K562 (cell line): Measurements from ENCODE around the gene MCL1. TPM values are rescaled to one million over a fixed set of nuclear protein-coding genes. Genes with fewer than 3 reads are reported as not detected.
A peak's percentile ranks its signal among the peaks of the same experiment; 100 is the strongest.

Experiments
- CEBPB ChIP-seq: fragments of 450-650 bp; IDR thresholded peaks from 2 replicates; pipeline ENCODE4 v1.6.1; 2016; ENCODE audit warnings: missing genetic modification characterization, missing compliant biosample characterization
- HOXB6 ChIP-seq: fragments of 250-450 bp; sonication (Bioruptor Pico); IDR thresholded peaks from 2 replicates; pipeline ENCODE4 v1.5.1; 2022; ENCODE audit warnings: mild to moderate bottlenecking, borderline replicate concordance
- ILF3 ChIP-seq: fragments of 450-650 bp; IDR thresholded peaks from 2 replicates; pipeline ENCODE4 v1.6.1; 2018; ENCODE audit warnings: antibody characterized with exemption, mild to moderate bottlenecking, moderate library complexity, borderline replicate concordance
- KAT7 ChIP-seq: sonication (generic); formaldehyde crosslinking; IDR thresholded peaks from 2 replicates; pipeline ENCODE4 v1.8.0; 2022; ENCODE audit warnings: missing genetic modification reagents, mild to moderate bottlenecking, borderline replicate concordance
- LCOR ChIP-seq: sonication (generic); formaldehyde crosslinking; IDR thresholded peaks from 2 replicates; pipeline ENCODE4 v1.8.0; 2022; ENCODE audit warnings: mild to moderate bottlenecking, missing genetic modification reagents
- MAFF ChIP-seq: IDR thresholded peaks from 2 replicates; pipeline ENCODE4 v1.6.1; 2012; ENCODE audit warnings: low read length, improper control_type of control experiment
- MEF2D ChIP-seq: conservative IDR thresholded peaks from 2 replicates; pipeline ENCODE4 v1.6.1; 2016; ENCODE audit warnings: low read depth, missing genetic modification characterization, missing compliant biosample characterization
- MEIS2 ChIP-seq: fragments of 450-650 bp; IDR thresholded peaks from 2 replicates; pipeline ENCODE4 v1.6.1; 2014; ENCODE audit warnings: mild to moderate bottlenecking; ENCODE audit not compliant: partially characterized antibody
- MYC ChIP-seq, 2 experiments: fragments of 250-450 bp in 1 of 2; sonication (Bioruptor Pico) in 1 of 2; IDR thresholded peaks; 2 replicates each; pipeline versions ENCODE4 v1.5.1 to v1.6.1; 2012 to 2021; ENCODE audit warnings: low read depth in 2 of 2, borderline replicate concordance in 1 of 2, improper control_type of control experiment in 1 of 2, low read length in 1 of 2, mild to moderate bottlenecking in 1 of 2, moderate library complexity in 1 of 2
- PHF21A ChIP-seq: fragments of 450-650 bp; IDR thresholded peaks from 2 replicates; pipeline ENCODE4 v1.6.1; 2017; ENCODE audit warnings: low read depth, borderline replicate concordance
- POLR2A ChIP-seq: fragments of 450-650 bp; conservative IDR thresholded peaks from 2 replicates; pipeline ENCODE4 v1.6.1; 2016
- RAD21 ChIP-seq, 2 experiments: fragments of 250-450 bp in 1 of 2; fragments of 450-650 bp in 1 of 2; sonication (Bioruptor Pico) in 1 of 2; formaldehyde crosslinking in 1 of 2; IDR thresholded peaks in 1 of 2; conservative IDR thresholded peaks in 1 of 2; 2 replicates each; pipeline versions ENCODE4 v1.4.0 to v1.8.0; 2020 to 2022; ENCODE audit warnings: mild to moderate bottlenecking in 2 of 2, moderate library complexity in 1 of 2
- RAD51 ChIP-seq: fragments of 450-650 bp; IDR thresholded peaks from 2 replicates; pipeline ENCODE4 v1.7.1; 2016; ENCODE audit warnings: low read depth, mild to moderate bottlenecking, borderline replicate concordance
- RHOXF2B ChIP-seq: fragments of 250-450 bp; sonication (Bioruptor Pico); conservative IDR thresholded peaks from 2 replicates; pipeline ENCODE4 v1.5.1; 2021
- SMAD1 ChIP-seq: fragments of 150-350 bp; IDR thresholded peaks from 2 replicates; pipeline ENCODE4 v1.6.1; 2014; ENCODE audit warnings: low read length, low read depth; ENCODE audit not compliant: partially characterized antibody
- SMC3 ChIP-seq: conservative IDR thresholded peaks from 2 replicates; pipeline ENCODE4 v1.6.1; 2011; ENCODE audit warnings: low read depth, low read length, improper control_type of control experiment; ENCODE audit not compliant: insufficient read depth
- THRAP3 ChIP-seq: fragments of 450-650 bp; IDR thresholded peaks from 2 replicates; pipeline ENCODE4 v1.6.1; 2016; ENCODE audit warnings: mild to moderate bottlenecking, inconsistent platforms, borderline replicate concordance
- ZC3H4 ChIP-seq: sonication (generic); formaldehyde crosslinking; IDR thresholded peaks from 2 replicates; pipeline ENCODE4 v1.9.0; 2021; ENCODE audit warnings: missing genetic modification reagents, borderline replicate concordance
- ZNF146 ChIP-seq: IDR thresholded peaks from one replicate; pipeline ENCODE4 v1.6.1; 2018; ENCODE audit warnings: missing compliant biosample characterization; ENCODE audit not compliant: unreplicated experiment
- ZNF232 ChIP-seq: sonication (generic); formaldehyde crosslinking; IDR thresholded peaks from 2 replicates; pipeline ENCODE4 v1.8.0; 2022; ENCODE audit warnings: mild to moderate bottlenecking, missing genetic modification reagents
- ZNF3 ChIP-seq: fragments of 250-450 bp; sonication (Bioruptor Pico); IDR thresholded peaks from 2 replicates; pipeline ENCODE4 v1.5.0; 2021; ENCODE audit warnings: mild to moderate bottlenecking, moderate library complexity
- ZNF583 ChIP-seq: fragments of 250-450 bp; sonication (Bioruptor Pico); IDR thresholded peaks from 2 replicates; pipeline ENCODE4 v1.4.0; 2020
- ZNF830 ChIP-seq: fragments of 250-450 bp; sonication (Bioruptor Pico); IDR thresholded peaks from 2 replicates; pipeline ENCODE4 v1.5.0; 2021; ENCODE audit warnings: mild to moderate bottlenecking
- polyA plus RNA-seq, 8 experiments: library from polyadenylated mRNA; depleted of rRNA in 4 of 8; stranded (reverse) in 5 of 8; unstranded in 3 of 8; fragments of >200 nt; fragmentation: Nextera tagmentation in 2 of 8; fragmentation: Illumina TruSeq in 1 of 8; extraction: Ambion mirVana in 2 of 8; extraction: Trizol in 1 of 8; gene quantifications; 2 replicates each; pipeline versions ENCODE4 v1.2.1 to v1.2.3, GENCODE V29; 2011 to 2014; ENCODE audit warnings: inconsistent platforms in 1 of 8, missing spikeins in 1 of 8
- total RNA-seq, 7 experiments: library from RNA; depleted of rRNA in 6 of 7; stranded (reverse); fragments of >200 nt in 6 of 7; fragmentation: Illumina TruSeq in 2 of 7; extraction: Trizol in 2 of 7; gene quantifications; 2 replicates each; pipeline versions ENCODE4 v1.2.1 to v1.2.3, GENCODE V29; 2011 to 2021; ENCODE audit warnings: low replicate concordance in 1 of 7
- TF ChIP-seq, protein P1 (sequence below): fragments of 250-450 bp; sonication (Bioruptor Pico); IDR thresholded peaks from 2 replicates; pipeline ENCODE4 v1.5.0; 2021; ENCODE audit warnings: mild to moderate bottlenecking, borderline replicate concordance
- TF ChIP-seq, protein P2 (sequence below): sonication (generic); formaldehyde crosslinking; IDR thresholded peaks from 2 replicates; pipeline ENCODE4 v1.8.0; 2022; ENCODE audit warnings: missing genetic modification reagents, mild to moderate bottlenecking, moderate library complexity, borderline replicate concordance
- TF ChIP-seq, protein P3 (sequence below): fragments of 250-450 bp; sonication (Bioruptor Pico); IDR thresholded peaks from 2 replicates; pipeline ENCODE4 v1.6.1; 2021; ENCODE audit warnings: mild to moderate bottlenecking

Gene MCL1
- total and polyA plus RNA-seq, 9 of the 15 experiments (the other 6 are each of a cell fraction or from before 2014, with no cell fraction given) = 27.1 to 224 (median 138) TPM

DNA sequence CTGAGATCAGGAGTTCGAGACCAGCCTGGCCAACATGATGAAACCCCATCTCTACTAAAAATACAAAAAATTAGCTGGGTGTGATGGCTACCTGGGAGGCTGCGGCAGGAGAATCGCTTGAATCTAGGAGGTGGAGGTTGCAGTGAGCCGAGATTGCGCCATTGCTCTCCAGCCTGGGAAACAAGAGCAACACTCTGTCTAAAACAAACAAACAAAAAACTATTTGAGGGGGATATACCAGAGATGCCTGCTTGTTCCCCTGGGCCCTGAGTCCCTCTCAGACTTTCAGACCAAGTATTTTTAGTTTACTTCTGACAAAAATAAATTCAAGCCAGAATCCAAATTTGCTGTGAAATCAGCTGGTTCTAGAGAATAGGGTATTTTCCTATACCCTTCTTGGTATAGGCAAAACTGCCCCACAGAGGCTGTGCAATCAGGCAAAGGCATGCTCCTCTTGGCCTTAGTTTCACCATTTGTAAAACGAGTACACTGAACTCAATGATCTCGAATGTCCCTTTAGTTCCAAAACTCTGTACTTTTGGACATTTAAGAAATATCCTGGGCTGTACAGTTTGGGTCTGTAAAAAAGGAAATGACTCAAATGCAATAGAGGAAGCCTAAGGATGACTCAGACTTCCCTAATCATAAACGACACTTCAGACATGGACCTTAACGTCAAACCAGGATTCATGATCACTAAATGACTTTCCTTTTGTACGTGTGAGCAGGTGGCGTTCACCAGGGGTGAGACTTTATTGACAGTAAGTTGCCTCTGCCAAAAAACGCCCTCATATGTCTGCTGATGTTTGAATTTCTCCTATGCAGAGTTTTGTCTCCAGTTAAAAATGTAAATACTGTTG, 33.9 kb upstream of the MCL1 start (continued):
- TF ChIP-seq, protein P1, sequence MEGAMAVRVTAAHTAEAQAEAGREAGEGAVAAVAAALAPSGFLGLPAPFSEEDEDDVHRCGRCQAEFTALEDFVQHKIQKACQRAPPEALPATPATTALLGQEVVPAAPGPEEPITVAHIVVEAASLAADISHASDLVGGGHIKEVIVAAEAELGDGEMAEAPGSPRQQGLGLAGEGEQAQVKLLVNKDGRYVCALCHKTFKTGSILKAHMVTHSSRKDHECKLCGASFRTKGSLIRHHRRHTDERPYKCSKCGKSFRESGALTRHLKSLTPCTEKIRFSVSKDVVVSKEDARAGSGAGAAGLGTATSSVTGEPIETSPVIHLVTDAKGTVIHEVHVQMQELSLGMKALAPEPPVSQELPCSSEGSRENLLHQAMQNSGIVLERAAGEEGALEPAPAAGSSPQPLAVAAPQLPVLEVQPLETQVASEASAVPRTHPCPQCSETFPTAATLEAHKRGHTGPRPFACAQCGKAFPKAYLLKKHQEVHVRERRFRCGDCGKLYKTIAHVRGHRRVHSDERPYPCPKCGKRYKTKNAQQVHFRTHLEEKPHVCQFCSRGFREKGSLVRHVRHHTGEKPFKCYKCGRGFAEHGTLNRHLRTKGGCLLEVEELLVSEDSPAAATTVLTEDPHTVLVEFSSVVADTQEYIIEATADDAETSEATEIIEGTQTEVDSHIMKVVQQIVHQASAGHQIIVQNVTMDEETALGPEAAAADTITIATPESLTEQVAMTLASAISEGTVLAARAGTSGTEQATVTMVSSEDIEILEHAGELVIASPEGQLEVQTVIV (CRISPR knock-in tag) = no peak
- TF ChIP-seq ZNF830 (CRISPR knock-in tag) (no peak), MYC (IDR thresholded peaks at IDR 0.05; ENCODE audit: low read depth, low read length) (no peak), MYC (CRISPR knock-in tag; IDR thresholded peaks at IDR 0.05; ENCODE audit: borderline replicate concordance, low read depth) (no peak), RAD21 (CRISPR knock-in tag; conservative IDR thresholded peaks at IDR 0.05 in 1 of 2, IDR thresholded peaks at IDR 0.05 in 1 of 2) (peak in 1 of 2 experiments; percentile 7; a peak in 1 of 4 replicates), ZNF146 (no peak), CEBPB (peak; percentile 83), LCOR (CRISPR knock-in tag) (no peak), POLR2A (no peak), MEIS2 (peak; percentile 96), ZC3H4 (no peak), HOXB6 (no peak), KAT7 (no peak), PHF21A (no peak), THRAP3 (no peak), RAD51 (no peak), ZNF3 (CRISPR knock-in tag) (no peak), SMAD1 (no peak), MEF2D (tag) (no peak), ILF3 (0 out of 2 replicates have a peak, but pooled peaks have one; percentile 29), ZNF232 (CRISPR knock-in tag) (no peak), SMC3 (no peak), RHOXF2B (CRISPR knock-in tag) (no peak), ZNF583 (no peak), MAFF (peak; percentile 67; the same call in 1 of the 2 replicates)
- TF ChIP-seq, protein P2, sequence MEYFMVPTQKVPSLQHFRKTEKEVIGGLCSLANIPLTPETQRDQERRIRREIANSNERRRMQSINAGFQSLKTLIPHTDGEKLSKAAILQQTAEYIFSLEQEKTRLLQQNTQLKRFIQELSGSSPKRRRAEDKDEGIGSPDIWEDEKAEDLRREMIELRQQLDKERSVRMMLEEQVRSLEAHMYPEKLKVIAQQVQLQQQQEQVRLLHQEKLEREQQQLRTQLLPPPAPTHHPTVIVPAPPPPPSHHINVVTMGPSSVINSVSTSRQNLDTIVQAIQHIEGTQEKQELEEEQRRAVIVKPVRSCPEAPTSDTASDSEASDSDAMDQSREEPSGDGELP (CRISPR knock-in tag) = no peak
- TF ChIP-seq, protein P3, sequence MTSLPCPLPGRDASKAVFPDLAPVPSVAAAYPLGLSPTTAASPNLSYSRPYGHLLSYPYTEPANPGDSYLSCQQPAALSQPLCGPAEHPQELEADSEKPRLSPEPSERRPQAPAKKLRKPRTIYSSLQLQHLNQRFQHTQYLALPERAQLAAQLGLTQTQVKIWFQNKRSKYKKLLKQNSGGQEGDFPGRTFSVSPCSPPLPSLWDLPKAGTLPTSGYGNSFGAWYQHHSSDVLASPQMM (CRISPR knock-in tag) = no peak
